Vagina (tissue), 2 donors: Measurements from ENCODE around the gene MAB21L3. TPM values are rescaled to one million over a fixed set of nuclear protein-coding genes. Genes with fewer than 3 reads are reported as not detected.

Experiments used
- DNase-seq, 2 donors: peaks; one replicate each; pipeline ENCODE4 v3.0.0-alpha.2; 2017; ENCODE audit errors: extremely low spot score in 2 of 2
- H3K27ac ChIP-seq: fragments of 200-600 bp; sonication (generic); one replicate; pipeline ENCODE4 v1.5.1; 2019
- H3K27me3 ChIP-seq: fragments of 200-600 bp; sonication (generic); one replicate; pipeline ENCODE4 v1.5.1; 2019
- H3K36me3 ChIP-seq, 2 donors: fragments of 200-600 bp; sonication (generic); one replicate each; pipeline ENCODE4 v1.5.1; 2017 to 2019
- H3K4me1 ChIP-seq: fragments of 200-600 bp; sonication (generic); one replicate; pipeline ENCODE4 v1.5.1; 2019
- H3K4me3 ChIP-seq, 2 donors: fragments of 200-600 bp; sonication (generic); 1 replicate in 1 of 2; 2 replicates in 1 of 2; pipeline ENCODE4 v1.5.1; 2016 to 2019
- H3K9me3 ChIP-seq: fragments of 200-600 bp; sonication (generic); one replicate; pipeline ENCODE4 v1.5.1; 2019
- POLR2A ChIP-seq, 2 donors: fragments of 450-650 bp; IDR thresholded peaks; one replicate each; pipeline ENCODE4 v1.6.1; 2017; ENCODE audit warnings: antibody characterized with exemption in 2 of 2, mild to moderate bottlenecking in 2 of 2, moderate library complexity in 2 of 2
- POLR2AphosphoS5 ChIP-seq, 2 donors: sonication (generic); formaldehyde crosslinking; IDR thresholded peaks; one replicate each; pipeline ENCODE4 v1.9.0; 2017; ENCODE audit warnings: antibody characterized with exemption in 2 of 2, mild to moderate bottlenecking in 2 of 2, low read depth in 1 of 2; ENCODE audit not compliant: insufficient read depth in 1 of 2
- intact Hi-C: fragments of 100-400 bp; cut with DNase I; formaldehyde crosslinking; loops from one replicate; pipeline ENCODE4 v1.15.1; 2023
- total RNA-seq: library from RNA; depleted of rRNA; stranded (reverse); fragments of >200 nt; gene quantifications from one replicate; pipeline ENCODE4 v1.2.3, GENCODE V29; 2016
- TF ChIP-seq, protein P1 (sequence below), 3 experiments: fragments of 450-650 bp in 2 of 3; fragments of 200-600 bp in 1 of 3; sonication (generic) in 1 of 3; IDR thresholded peaks; one replicate each; pipeline ENCODE4 v1.5.1; 2017 to 2019; ENCODE audit warnings: antibody characterized with exemption in 3 of 3, mild to moderate bottlenecking in 2 of 3, moderate library complexity in 2 of 3

Gene MAB21L3
- total RNA-seq, 1 donor from 2014 or later = 4.4 TPM

DNA sequence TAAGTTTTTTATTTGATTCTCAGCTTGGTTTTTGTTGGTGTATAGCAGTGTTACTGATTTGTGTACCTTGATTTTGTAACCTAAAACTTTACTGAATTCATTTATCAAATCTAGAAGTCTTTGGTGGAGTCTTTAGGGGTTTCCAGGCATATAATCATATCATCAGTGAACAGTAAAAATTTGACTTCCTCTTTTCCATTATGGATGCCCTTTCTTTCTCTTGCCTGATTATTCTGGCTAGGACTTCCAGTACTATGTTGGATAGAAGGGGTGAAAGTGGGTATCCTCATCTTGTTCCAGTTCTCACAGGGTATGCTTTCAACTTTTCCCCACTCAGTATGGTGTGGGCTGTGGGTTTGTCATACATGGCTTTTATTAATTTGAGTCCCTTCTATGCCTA, 23.6 kb upstream of the MAB21L3 start:
- intact Hi-C loops = no loop called here
- Histone ChIP-seq H3K27me3 (no peaks in the 10 kb centered on the region), H3K27ac (no peak overlapping the region), H3K36me3 (no peaks in the 10 kb centered on the region), H3K4me1 (no peaks in the 10 kb centered on the region), H3K4me3 (no peak overlapping the region), H3K9me3 (no peaks in the 10 kb centered on the region)
- TF ChIP-seq POLR2A (IDR thresholded peaks at IDR 0.05) = no peak
- TF ChIP-seq, protein P1, sequence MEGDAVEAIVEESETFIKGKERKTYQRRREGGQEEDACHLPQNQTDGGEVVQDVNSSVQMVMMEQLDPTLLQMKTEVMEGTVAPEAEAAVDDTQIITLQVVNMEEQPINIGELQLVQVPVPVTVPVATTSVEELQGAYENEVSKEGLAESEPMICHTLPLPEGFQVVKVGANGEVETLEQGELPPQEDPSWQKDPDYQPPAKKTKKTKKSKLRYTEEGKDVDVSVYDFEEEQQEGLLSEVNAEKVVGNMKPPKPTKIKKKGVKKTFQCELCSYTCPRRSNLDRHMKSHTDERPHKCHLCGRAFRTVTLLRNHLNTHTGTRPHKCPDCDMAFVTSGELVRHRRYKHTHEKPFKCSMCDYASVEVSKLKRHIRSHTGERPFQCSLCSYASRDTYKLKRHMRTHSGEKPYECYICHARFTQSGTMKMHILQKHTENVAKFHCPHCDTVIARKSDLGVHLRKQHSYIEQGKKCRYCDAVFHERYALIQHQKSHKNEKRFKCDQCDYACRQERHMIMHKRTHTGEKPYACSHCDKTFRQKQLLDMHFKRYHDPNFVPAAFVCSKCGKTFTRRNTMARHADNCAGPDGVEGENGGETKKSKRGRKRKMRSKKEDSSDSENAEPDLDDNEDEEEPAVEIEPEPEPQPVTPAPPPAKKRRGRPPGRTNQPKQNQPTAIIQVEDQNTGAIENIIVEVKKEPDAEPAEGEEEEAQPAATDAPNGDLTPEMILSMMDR (IDR thresholded peaks at IDR 0.05) = no peak
- no peak for TF ChIP-seq POLR2AphosphoS5 (IDR thresholded peaks at IDR 0.05; ENCODE audit: insufficient read depth in 1 of 2, low read depth in 1 of 2)
- DNase-seq = no peak

DNA sequence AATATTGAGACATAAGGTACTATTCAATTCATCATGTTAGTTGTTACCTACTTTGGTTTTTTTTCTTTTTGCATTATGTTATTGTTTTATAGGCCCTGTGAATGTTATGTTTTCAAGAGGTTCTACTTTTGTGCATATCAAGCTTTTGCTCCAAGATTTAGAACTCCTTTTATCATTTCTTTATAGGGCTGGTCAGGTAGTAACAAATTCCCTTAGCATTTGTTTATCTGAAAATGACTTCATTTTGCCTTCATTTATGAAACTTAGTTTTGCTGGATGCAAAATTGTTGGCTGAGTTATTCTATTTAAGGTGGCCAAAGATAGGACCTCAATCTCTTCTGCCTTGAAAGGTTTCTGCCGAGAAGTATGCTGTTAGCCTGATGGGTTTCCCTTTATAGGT, 21.3 kb upstream of the MAB21L3 start:
- intact Hi-C loops = no loop called here

DNA sequence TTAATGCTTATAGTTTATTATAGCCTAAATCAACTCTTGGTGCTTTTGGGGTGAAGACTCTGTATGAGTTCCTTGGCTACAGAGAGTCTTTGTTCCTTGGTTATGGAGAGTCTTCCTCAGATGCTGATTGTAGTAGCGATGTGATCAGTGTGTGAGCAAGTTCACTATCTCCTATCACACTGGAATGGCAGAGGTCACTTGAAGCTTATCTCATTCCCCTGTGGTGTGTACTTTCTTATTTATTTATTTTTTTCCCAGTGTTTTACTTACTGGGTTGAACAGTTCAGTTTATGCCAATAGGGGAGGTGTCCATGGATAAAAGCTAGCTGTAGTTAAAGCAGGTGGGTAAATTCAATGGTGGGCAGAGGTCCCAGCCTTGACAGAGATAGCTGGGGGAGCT, 20.1 kb upstream of the MAB21L3 start:
- intact Hi-C loops = no loop called here
- Histone ChIP-seq H3K27ac (no peak overlapping the region), H3K9me3 (no peaks in the 10 kb centered on the region), H3K4me3 (no peak overlapping the region), H3K27me3 (no peaks in the 10 kb centered on the region), H3K4me1 (no peaks in the 10 kb centered on the region), H3K36me3 (no peaks in the 10 kb centered on the region)
- TF ChIP-seq, protein P1 (IDR thresholded peaks at IDR 0.05) = no peak
- TF ChIP-seq POLR2A (IDR thresholded peaks at IDR 0.05) (no peak), POLR2AphosphoS5 (IDR thresholded peaks at IDR 0.05; ENCODE audit: insufficient read depth in 1 of 2, low read depth in 1 of 2) (no peak)
- no peak for DNase-seq

More for the DNA sequence above, 21.3 kb upstream of the MAB21L3 start:
- Histone ChIP-seq H3K4me3 (no peak overlapping the region), H3K27ac (no peak overlapping the region), H3K9me3 (no peaks in the 10 kb centered on the region), H3K4me1 (no peaks in the 10 kb centered on the region), H3K36me3 (no peaks in the 10 kb centered on the region), H3K27me3 (no peaks in the 10 kb centered on the region)
- no peak for TF ChIP-seq POLR2A (IDR thresholded peaks at IDR 0.05)
- TF ChIP-seq POLR2AphosphoS5 (IDR thresholded peaks at IDR 0.05; ENCODE audit: insufficient read depth in 1 of 2, low read depth in 1 of 2) = no peak
- TF ChIP-seq, protein P1 (IDR thresholded peaks at IDR 0.05) = no peak
- no peak for DNase-seq

DNA sequence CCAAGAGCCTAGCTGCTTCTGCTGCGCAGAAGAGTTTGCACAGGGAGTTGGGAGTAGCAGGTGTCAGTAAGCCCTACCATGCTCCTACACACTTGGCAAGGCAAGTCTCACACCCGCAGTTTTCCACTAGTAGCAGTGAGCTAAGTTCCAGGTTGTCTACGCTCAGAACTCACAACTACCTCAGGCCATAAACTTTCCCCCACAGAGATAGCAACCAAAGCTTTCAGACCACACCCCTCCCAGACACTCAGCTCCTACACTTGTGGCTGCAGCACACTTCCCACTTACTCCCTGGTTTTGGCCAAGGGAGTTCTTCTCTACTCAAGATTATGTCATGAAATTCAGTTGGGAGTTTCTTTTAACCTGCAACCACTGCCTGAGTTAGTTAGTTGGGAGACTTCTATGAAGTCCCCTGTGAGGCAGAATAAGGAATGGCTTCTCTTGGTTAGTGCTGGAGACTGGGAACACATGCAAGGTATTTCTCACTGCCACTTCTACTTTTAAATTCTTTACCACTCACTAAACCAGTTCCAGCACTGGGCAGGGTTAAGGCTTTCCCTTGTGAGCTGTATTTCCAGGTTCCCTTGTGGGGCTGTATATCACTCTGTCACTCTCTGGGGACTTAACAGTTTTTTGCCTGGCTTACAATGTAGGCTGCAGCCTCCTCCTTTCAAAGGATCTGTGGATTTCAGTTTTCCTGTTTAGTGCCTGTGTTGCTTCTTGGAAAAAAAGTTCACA, 18.3 kb upstream of the MAB21L3 start:
- no peaks in the 10 kb centered on the region for H3K4me1 ChIP-seq
- H3K9me3 ChIP-seq = no peaks in the 10 kb centered on the region
- TF ChIP-seq, protein P1 (IDR thresholded peaks at IDR 0.05) = no peak
- TF ChIP-seq POLR2A (IDR thresholded peaks at IDR 0.05) (no peak), POLR2AphosphoS5 (IDR thresholded peaks at IDR 0.05; ENCODE audit: insufficient read depth in 1 of 2, low read depth in 1 of 2) (no peak)
- no peaks in the 10 kb centered on the region for H3K27me3 ChIP-seq
- DNase-seq = no peak
- intact Hi-C loops = no loop called here
- no peak overlapping the region for H3K27ac ChIP-seq
- no peaks in the 10 kb centered on the region for H3K36me3 ChIP-seq
- no peak overlapping the region for H3K4me3 ChIP-seq

DNA sequence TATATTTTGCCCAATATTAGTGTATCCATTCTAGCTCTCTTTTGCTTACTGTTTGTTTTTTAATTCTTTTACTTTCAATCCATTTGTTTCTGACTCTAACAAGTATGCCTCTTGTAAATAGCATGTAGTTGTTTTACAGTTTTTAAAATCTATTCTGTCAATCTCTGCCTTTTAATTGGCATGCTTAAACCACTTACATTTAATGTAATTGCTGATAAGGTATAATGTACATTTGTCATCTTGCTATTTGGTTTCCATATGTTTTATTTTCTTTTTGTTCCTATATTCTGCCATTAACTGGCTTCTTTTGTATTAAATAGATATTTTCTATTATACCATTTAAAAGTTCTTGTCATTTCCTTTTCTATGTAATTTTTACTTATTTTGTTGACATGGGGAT, 16.2 kb upstream of the MAB21L3 start:
- H3K27ac ChIP-seq = no peak overlapping the region
- H3K36me3 ChIP-seq = no peaks in the 10 kb centered on the region
- DNase-seq = no peak
- no peaks in the 10 kb centered on the region for H3K4me1 ChIP-seq
- intact Hi-C loops = no loop called here
- TF ChIP-seq POLR2AphosphoS5 (IDR thresholded peaks at IDR 0.05; ENCODE audit: insufficient read depth in 1 of 2, low read depth in 1 of 2) (no peak), POLR2A (IDR thresholded peaks at IDR 0.05) (no peak)
- TF ChIP-seq, protein P1 (IDR thresholded peaks at IDR 0.05) = no peak
- H3K27me3 ChIP-seq = no peaks in the 10 kb centered on the region
- H3K4me3 ChIP-seq = no peak overlapping the region
- no peaks in the 10 kb centered on the region for H3K9me3 ChIP-seq
